ENCODE results near the gene ADSL. TPM values are rescaled to one million over a fixed set of nuclear protein-coding genes. Genes with fewer than 3 reads are reported as not detected.

The ADSL gene
- total RNA-seq, 1 donor from 2014 or later = 31.3 TPM

- no peak overlapping the region for H3K27ac ChIP-seq
- no peaks in the 10 kb centered on the region for H3K4me1 ChIP-seq
- intact Hi-C loops (cut with DNase I) = no loop called here
- peak in 1 of 2 donors; percentile 47 for DNase-seq (ENCODE audit: low spot score in 2 of 2)
- no peak for TF ChIP-seq CTCF (IDR thresholded peaks at IDR 0.05)
- no peaks in the 10 kb centered on the region for H3K9me3 ChIP-seq
- no peaks in the 10 kb centered on the region for H3K27me3 ChIP-seq
- no peak overlapping the region for H3K4me3 ChIP-seq
- peaks cover 33 to 54% of the 10 kb centered on the region in 2 donors for H3K36me3 ChIP-seq
Measured at GRCh38 chr22:40401532-40401931, 55.2 kb downstream of the ADSL start.

- H3K36me3 ChIP-seq = peaks cover 36 to 59% of the 10 kb centered on the region in 2 donors
Measured at GRCh38 chr22:40401981-40402406, 55.7 kb downstream of the ADSL start.

GRCh38 chr22:40403141-40403540 lies 56.8 kb downstream of the ADSL start:
- DNase-seq (ENCODE audit: low spot score in 2 of 2) = peak; percentile 1 to 47
- intact Hi-C loops (cut with DNase I) = no loop called here
- H3K27me3 ChIP-seq = no peaks in the 10 kb centered on the region
- H3K4me3 ChIP-seq = no peak overlapping the region
- H3K36me3 ChIP-seq = peaks cover 46 to 70% of the 10 kb centered on the region in 2 donors
- no peak for TF ChIP-seq CTCF (IDR thresholded peaks at IDR 0.05)
- no peak overlapping the region for H3K27ac ChIP-seq
- H3K4me1 ChIP-seq = no peaks in the 10 kb centered on the region
- no peaks in the 10 kb centered on the region for H3K9me3 ChIP-seq

More at GRCh38 chr22:40401981-40402406, 55.7 kb downstream of the ADSL start:
- peak in 1 of 2 donors; percentile 24 for DNase-seq (ENCODE audit: low spot score in 2 of 2)
- no peaks in the 10 kb centered on the region for H3K27me3 ChIP-seq
- no peak overlapping the region for H3K4me3 ChIP-seq
- H3K4me1 ChIP-seq = no peaks in the 10 kb centered on the region
- no peak for TF ChIP-seq CTCF (IDR thresholded peaks at IDR 0.05)
- no peak overlapping the region for H3K27ac ChIP-seq
- intact Hi-C loops (cut with DNase I) = no loop called here
- H3K9me3 ChIP-seq = no peaks in the 10 kb centered on the region

GRCh38 chr22:40403651-40404050 lies 57.4 kb downstream of the ADSL start:
- DNase-seq (ENCODE audit: low spot score in 2 of 2) = peak; percentile 0 to 31
- no peaks in the 10 kb centered on the region for H3K27me3 ChIP-seq
- H3K4me3 ChIP-seq = no peak overlapping the region
- H3K27ac ChIP-seq = no peak overlapping the region
- no peaks in the 10 kb centered on the region for H3K4me1 ChIP-seq
- peaks cover 51 to 75% of the 10 kb centered on the region in 2 donors for H3K36me3 ChIP-seq
- intact Hi-C loops (cut with DNase I) = no loop called here
- TF ChIP-seq CTCF (IDR thresholded peaks at IDR 0.05) = no peak
- H3K9me3 ChIP-seq = no peaks in the 10 kb centered on the region

GRCh38 chr22:40404251-40405177 lies 58.2 kb downstream of the ADSL start:
- no peak overlapping the region for H3K4me3 ChIP-seq
- peak; percentile 7 to 48 for DNase-seq (ENCODE audit: low spot score in 2 of 2)
- H3K27ac ChIP-seq = no peak overlapping the region
- H3K9me3 ChIP-seq = no peaks in the 10 kb centered on the region
- TF ChIP-seq CTCF (IDR thresholded peaks at IDR 0.05) = no peak
- H3K27me3 ChIP-seq = no peaks in the 10 kb centered on the region
- H3K36me3 ChIP-seq = peaks cover 58 to 84% of the 10 kb centered on the region in 2 donors
- H3K4me1 ChIP-seq = no peaks in the 10 kb centered on the region
- intact Hi-C loops (cut with DNase I) = no loop called here

Measured in ascending aorta (tissue), 2 donors.